B cell (primary cell): Measurements from ENCODE around the gene RALBP1. TPM values are rescaled to one million over a fixed set of nuclear protein-coding genes. Genes with fewer than 3 reads are reported as not detected.

Experiments
- ATAC-seq: fragments of 200-7000 bp; cut with Tn5 transposase; one replicate; pipeline ENCODE4 v1.10.0; 2021; ENCODE audit warnings: low read depth, mild to moderate bottlenecking, moderate number of reproducible peaks, moderate library complexity
- CTCF ChIA-PET: fragments of 350-600 bp; sonication (Branson Sonifier 250); formaldehyde crosslinking; loops from one replicate; lab custom pipeline; 2021; ENCODE audit warnings: antibody characterized with exemption, inconsistent platforms; lab: Charles Lee
- POLR2A ChIA-PET: fragments of 350-600 bp; sonication (Branson Sonifier 250); formaldehyde crosslinking; loops from one replicate; lab custom pipeline; 2021; ENCODE audit warnings: antibody characterized with exemption; lab: Charles Lee
- DNase-seq: peaks from one replicate; pipeline ENCODE4 v3.0.0; 2013
- H2AFZ ChIP-seq: 2 replicates; pipeline ENCODE4 v1.6.1; 2012; ENCODE audit warnings: mild to moderate bottlenecking, low read depth, low read length; ENCODE audit not compliant: insufficient read depth, poor library complexity, severe bottlenecking
- H3K27ac ChIP-seq, 2 donors: 1 replicate in 1 of 2; 2 replicates in 1 of 2; pipeline ENCODE4 v1.5.1; 2012 to 2013; ENCODE audit warnings: low read length in 2 of 2, mild to moderate bottlenecking in 2 of 2, moderate library complexity in 1 of 2
- H3K27me3 ChIP-seq, 4 experiments: fragments of 200-600 bp in 1 of 4; sonication (generic) in 1 of 4; replicated peaks in 1 of 4; 1 replicate in 2 of 4; 2 replicates in 2 of 4; pipeline versions ENCODE4 v1.6.1 to v1.7.0; 2013 to 2016; ENCODE audit warnings: low read length in 3 of 4, mild to moderate bottlenecking in 2 of 4, mixed read lengths in 1 of 4, moderate library complexity in 1 of 4; ENCODE audit not compliant: insufficient read depth in 4 of 4, control insufficient read depth in 3 of 4; ENCODE audit errors: control extremely low read depth in 1 of 4
- H3K36me3 ChIP-seq, 2 experiments: replicated peaks in 1 of 2; 1 replicate in 1 of 2; 2 replicates in 1 of 2; pipeline versions ENCODE4 v1.6.1 to v1.7.1; 2013; ENCODE audit warnings: low read length in 1 of 2; ENCODE audit not compliant: insufficient read depth in 2 of 2, control insufficient read depth in 1 of 2; ENCODE audit errors: control extremely low read depth in 1 of 2, extremely low read depth in 1 of 2
- H3K4me1 ChIP-seq, 2 donors: fragments of 200-600 bp in 1 of 2; sonication (generic) in 1 of 2; 1 replicate in 1 of 2; 2 replicates in 1 of 2; pipeline versions ENCODE4 v1.5.1 to v1.6.1; 2013 to 2017; ENCODE audit warnings: low read length in 2 of 2; ENCODE audit not compliant: control insufficient read depth in 2 of 2, insufficient read depth in 2 of 2
- H3K4me2 ChIP-seq: replicated peaks from 2 replicates; pipeline ENCODE3; 2012; ENCODE audit warnings: mild to moderate bottlenecking, low read depth, low read length; ENCODE audit not compliant: poor library complexity, severe bottlenecking
- H3K4me3 ChIP-seq, 5 experiments: fragments of 200-600 bp in 1 of 5; sonication (generic) in 1 of 5; 1 replicate in 3 of 5; 2 replicates in 2 of 5; pipeline versions ENCODE4 v1.5.1 to v1.7.0; 2011 to 2016; ENCODE audit warnings: low read length in 4 of 5, mild to moderate bottlenecking in 4 of 5, low read depth in 2 of 5, control low read depth in 1 of 5, moderate library complexity in 1 of 5; ENCODE audit not compliant: insufficient read depth in 1 of 5; ENCODE audit errors: control extremely low read depth in 1 of 5, extremely low read depth in 1 of 5
- H3K79me2 ChIP-seq: fragments of 200-600 bp; sonication (generic); one replicate; pipeline ENCODE4 v1.6.0; 2016; ENCODE audit warnings: low read length; ENCODE audit not compliant: control insufficient read depth, insufficient read depth
- H3K9ac ChIP-seq: fragments of 200-600 bp; sonication (generic); 2 replicates; pipeline ENCODE4 v1.6.1; 2017; ENCODE audit warnings: mild to moderate bottlenecking, low read length, moderate library complexity
- H3K9me3 ChIP-seq, 3 donors: one replicate each; pipeline versions ENCODE4 v1.6.1 to v1.7.1; 2013; ENCODE audit warnings: low read length in 2 of 3; ENCODE audit not compliant: control insufficient read depth in 2 of 3, insufficient read depth in 1 of 3; ENCODE audit errors: control extremely low read depth in 1 of 3
- H4K20me1 ChIP-seq: 2 replicates; pipeline ENCODE4 v1.6.0; 2012; ENCODE audit warnings: mild to moderate bottlenecking, low read length; ENCODE audit not compliant: insufficient read depth, control insufficient read depth, poor library complexity, severe bottlenecking
- H3K27ac Mint-ChIP-seq: one replicate; pipeline ENCODE4 v1.8.0; 2021; ENCODE audit warnings: mixed read lengths
- H3K27me3 Mint-ChIP-seq: one replicate; pipeline ENCODE4 v1.8.0; 2021; ENCODE audit warnings: mixed read lengths
- H3K4me1 Mint-ChIP-seq: one replicate; pipeline ENCODE4 v1.8.0; 2021; ENCODE audit warnings: mixed read lengths
- H3K4me3 Mint-ChIP-seq: one replicate; pipeline ENCODE4 v1.8.0; 2021; ENCODE audit warnings: mixed read lengths
- H3K9me3 Mint-ChIP-seq: one replicate; pipeline ENCODE4 v1.8.0; 2022; ENCODE audit warnings: mixed read lengths; ENCODE audit not compliant: insufficient read depth
- EZH2 ChIP-seq: IDR thresholded peaks from 2 replicates; pipeline ENCODE4 v1.6.1; 2012; ENCODE audit warnings: borderline replicate concordance, low read depth, mild to moderate bottlenecking, moderate library complexity, low read length; ENCODE audit not compliant: insufficient read depth, poor library complexity, severe bottlenecking
- WGBS: methylation state at CpG from one replicate; pipeline ENCODE4 v1.1.5; 2013; ENCODE audit warnings: missing lambda C conversion rate; ENCODE audit not compliant: insufficient coverage; 5-methylcytosine and 5-hydroxymethylcytosine counted together
- intact Hi-C: fragments of 100-400 bp; cut with micrococcal nuclease; formaldehyde crosslinking; loops from one replicate; pipeline ENCODE4 v1.10.0; 2022
- polyA plus RNA-seq: library from polyadenylated mRNA; depleted of rRNA; stranded (reverse); fragments of >200 nt; gene quantifications from 2 replicates; pipeline ENCODE4 v1.2.3, GENCODE V29; 2012
- total RNA-seq, 2 donors: library from RNA; stranded (reverse); fragments of 120-200 nt in 1 of 2; gene quantifications; 1 replicate in 1 of 2; 2 replicates in 1 of 2; pipeline versions ENCODE4 v1.2.3 to v1.2.4, GENCODE V29; 2013 to 2022
- TF ChIP-seq, protein P1 (sequence below): fragments of 200-600 bp; IDR thresholded peaks from one replicate; pipeline ENCODE4 v1.8.0; 2022; ENCODE audit warnings: antibody characterized with exemption, mild to moderate bottlenecking

RALBP1 gene
- total and polyA plus RNA-seq, 2 donors (not counting 1 experiment from before 2014, with no cell fraction given) = 14.9 to 38.0 TPM

DNA sequence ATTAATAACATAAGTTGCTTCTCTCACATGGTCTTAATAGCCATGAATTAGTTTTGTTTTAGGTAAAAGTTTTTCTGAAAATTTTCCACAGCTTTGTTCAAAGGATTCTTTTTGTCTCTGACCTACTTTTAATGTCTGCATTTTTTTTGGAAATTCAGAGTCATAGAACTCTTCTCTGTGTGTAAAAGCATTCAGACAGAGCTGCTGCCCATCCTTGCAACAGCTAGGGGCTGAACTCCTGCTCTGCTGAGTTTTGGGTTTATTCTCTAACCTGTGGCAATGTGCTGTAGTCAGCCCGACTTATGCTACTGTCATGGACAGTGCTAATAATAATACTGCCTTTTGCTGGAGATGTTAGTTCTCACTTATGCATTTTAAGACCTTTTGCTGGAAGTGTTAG lies 44.1 kb downstream of the RALBP1 start:
- no peaks in the 10 kb centered on the region for H3K4me1 Mint-ChIP-seq
- peaks cover 1 to 36% of the 10 kb centered on the region in 2 experiments for H3K36me3 ChIP-seq
- POLR2A ChIA-PET = no interaction called here
- H3K4me2 ChIP-seq = no peak overlapping the region
- no peak overlapping the region for H3K27ac ChIP-seq
- H3K9me3 Mint-ChIP-seq = no peaks in the 10 kb centered on the region
- H3K9me3 ChIP-seq = no peaks in the 10 kb centered on the region
- TF ChIP-seq EZH2 = no peak
- TF ChIP-seq, protein P1, sequence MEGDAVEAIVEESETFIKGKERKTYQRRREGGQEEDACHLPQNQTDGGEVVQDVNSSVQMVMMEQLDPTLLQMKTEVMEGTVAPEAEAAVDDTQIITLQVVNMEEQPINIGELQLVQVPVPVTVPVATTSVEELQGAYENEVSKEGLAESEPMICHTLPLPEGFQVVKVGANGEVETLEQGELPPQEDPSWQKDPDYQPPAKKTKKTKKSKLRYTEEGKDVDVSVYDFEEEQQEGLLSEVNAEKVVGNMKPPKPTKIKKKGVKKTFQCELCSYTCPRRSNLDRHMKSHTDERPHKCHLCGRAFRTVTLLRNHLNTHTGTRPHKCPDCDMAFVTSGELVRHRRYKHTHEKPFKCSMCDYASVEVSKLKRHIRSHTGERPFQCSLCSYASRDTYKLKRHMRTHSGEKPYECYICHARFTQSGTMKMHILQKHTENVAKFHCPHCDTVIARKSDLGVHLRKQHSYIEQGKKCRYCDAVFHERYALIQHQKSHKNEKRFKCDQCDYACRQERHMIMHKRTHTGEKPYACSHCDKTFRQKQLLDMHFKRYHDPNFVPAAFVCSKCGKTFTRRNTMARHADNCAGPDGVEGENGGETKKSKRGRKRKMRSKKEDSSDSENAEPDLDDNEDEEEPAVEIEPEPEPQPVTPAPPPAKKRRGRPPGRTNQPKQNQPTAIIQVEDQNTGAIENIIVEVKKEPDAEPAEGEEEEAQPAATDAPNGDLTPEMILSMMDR = no peak
- ATAC-seq (no peak), DNase-seq (no peak)
- H3K27me3 Mint-ChIP-seq = no peaks in the 10 kb centered on the region
- H3K9ac ChIP-seq = no peak overlapping the region
- intact Hi-C loops = loop anchor here (10.0 kb wide), 1 partner anchor 865 kb away; no protein-coding TSS in a partner anchor
- H3K4me3 Mint-ChIP-seq = no peak overlapping the region
- H3K79me2 ChIP-seq = peaks cover 10% of the 10 kb centered on the region
- H3K27ac Mint-ChIP-seq = no peak overlapping the region
- H2AFZ ChIP-seq = no peak overlapping the region
- H4K20me1 ChIP-seq = peaks cover 6% of the 10 kb centered on the region
- CTCF ChIA-PET = interaction anchor here (0.7 kb wide), 2 partner anchors 137 to 819 kb away, joined by 3 to 4 read pairs; no protein-coding TSS in a partner anchor
- 100% methylated on average over 1 of the region's 1 CpG for WGBS
- H3K4me3 ChIP-seq = no peak overlapping the region
- H3K4me1 ChIP-seq = no peaks in the 10 kb centered on the region
- no peaks in the 10 kb centered on the region for H3K27me3 ChIP-seq

DNA sequence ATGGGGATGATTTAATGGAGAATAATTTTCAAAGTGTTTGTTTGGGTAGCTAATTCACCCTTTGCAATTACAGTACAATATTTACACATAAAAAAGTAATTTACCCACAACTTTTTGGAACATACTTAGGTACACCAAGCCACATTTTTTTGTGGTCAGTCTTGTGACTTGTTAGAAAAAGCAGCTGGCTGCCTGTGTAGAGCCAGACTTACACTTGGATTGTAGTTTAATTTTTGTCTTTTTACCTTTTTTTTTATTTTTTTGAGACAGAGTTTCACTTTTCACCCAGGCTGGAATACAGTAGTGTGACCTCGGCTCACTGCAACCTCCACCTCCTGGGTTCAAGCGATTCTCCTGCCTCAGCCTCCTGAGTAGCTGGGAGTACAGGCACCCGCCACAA lies 45.4 kb downstream of the RALBP1 start:
- Histone ChIP-seq H3K36me3 (peaks cover 1 to 43% of the 10 kb centered on the region in 2 experiments), H3K4me2 (no peak overlapping the region), H3K79me2 (peaks cover 10% of the 10 kb centered on the region), H2AFZ (no peak overlapping the region), H4K20me1 (peaks cover 6% of the 10 kb centered on the region), H3K27ac (no peak overlapping the region), H3K4me1 (no peaks in the 10 kb centered on the region), H3K9me3 (no peaks in the 10 kb centered on the region), H3K27me3 (no peaks in the 10 kb centered on the region), H3K4me3 (no peak overlapping the region), H3K9ac (no peak overlapping the region)
- ChIA-PET POLR2A (no interaction called here), CTCF (interaction anchor here (0.6 to 1.4 kb wide), 6 partner anchors 10 to 868 kb away, joined by 3 to 5 read pairs (median 4); no protein-coding TSS in a partner anchor)
- no peak overlapping the region for H3K4me3 Mint-ChIP-seq
- no peak for TF ChIP-seq EZH2
- TF ChIP-seq, protein P1 = no peak
- no peaks in the 10 kb centered on the region for H3K27me3 Mint-ChIP-seq
- H3K4me1 Mint-ChIP-seq = no peaks in the 10 kb centered on the region
- H3K9me3 Mint-ChIP-seq = no peaks in the 10 kb centered on the region
- WGBS = no CpG with 5 or more reads among the region's 3 CpGs
- intact Hi-C loops = no loop called here
- DNase-seq (no peak), ATAC-seq (no peak)
- H3K27ac Mint-ChIP-seq = no peak overlapping the region
